ENCODE results near the gene DMWD. TPM values are rescaled to one million over a fixed set of nuclear protein-coding genes. Genes with fewer than 3 reads are reported as not detected.

Gene DMWD
- total RNA-seq, 1 donor from 2014 or later: 44.7 TPM

DNA sequence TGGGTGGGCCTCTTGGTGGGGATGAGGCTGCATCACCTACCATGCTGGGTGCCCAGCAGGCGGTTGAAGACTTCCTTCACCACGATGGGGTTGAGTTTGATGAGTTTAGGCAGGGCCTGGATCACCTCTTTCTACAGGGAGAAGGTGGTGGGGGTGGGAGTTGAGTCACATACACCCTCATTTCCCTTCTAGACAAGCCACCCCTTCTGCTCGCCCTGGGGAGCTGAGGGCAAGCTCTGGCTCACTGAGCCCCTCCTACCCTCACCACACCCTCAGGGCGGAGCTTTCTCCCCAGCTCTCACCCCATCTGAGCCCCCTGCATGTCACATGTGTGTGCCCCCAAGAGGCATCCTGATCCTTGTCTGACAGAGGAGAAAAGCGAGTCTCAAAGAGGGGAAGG is 30.1 kb upstream of the DMWD start:
- no peaks in the 10 kb centered on the region for H3K27me3 Mint-ChIP-seq (ENCODE audit: low read depth)
- intact Hi-C loops (cut with micrococcal nuclease): no loop called here
- no peak overlapping the region for H3K27ac Mint-ChIP-seq

DNA sequence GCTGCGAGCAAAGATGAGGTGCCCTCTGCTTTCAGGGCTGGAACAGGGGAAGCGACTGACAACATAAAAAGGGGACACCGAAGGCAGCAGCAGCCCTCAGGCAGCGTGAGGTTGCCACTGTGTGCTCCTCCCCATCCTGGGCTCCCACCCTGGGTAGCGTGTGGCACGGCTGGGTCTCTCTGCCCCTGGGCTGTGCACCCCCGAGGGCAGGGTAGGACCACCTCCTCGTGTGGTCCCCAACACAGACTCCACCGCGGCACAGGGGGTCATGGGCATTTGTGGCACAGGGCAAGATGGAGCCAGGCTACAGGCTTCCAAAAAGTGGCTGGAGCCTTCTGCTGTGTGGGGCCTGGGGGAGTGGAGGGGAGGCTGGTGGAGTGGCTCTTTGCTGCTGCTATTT is 28.9 kb upstream of the DMWD start:
- no peak overlapping the region for H3K4me3 Mint-ChIP-seq (ENCODE audit: low read depth)
- peaks cover 3% of the 10 kb centered on the region for H3K4me1 Mint-ChIP-seq (ENCODE audit: low read depth)
- no peaks in the 10 kb centered on the region for H3K9me3 Mint-ChIP-seq
- intact Hi-C loops (cut with micrococcal nuclease): no loop called here
- peaks cover 38% of the 10 kb centered on the region for H3K36me3 Mint-ChIP-seq (ENCODE audit: low read depth)
- DNase-seq (ENCODE audit: low spot score): no peak
- H3K27ac Mint-ChIP-seq: no peak overlapping the region
- H3K27me3 Mint-ChIP-seq (ENCODE audit: low read depth): no peaks in the 10 kb centered on the region

More for the DNA sequence above, 30.1 kb upstream of the DMWD start:
- Mint-ChIP-seq H3K4me1 (ENCODE audit: low read depth) (peaks cover 2% of the 10 kb centered on the region), H3K36me3 (ENCODE audit: low read depth) (peaks cover 42% of the 10 kb centered on the region), H3K4me3 (ENCODE audit: low read depth) (no peak overlapping the region), H3K9me3 (no peaks in the 10 kb centered on the region)
- DNase-seq (ENCODE audit: low spot score): no peak

DNA sequence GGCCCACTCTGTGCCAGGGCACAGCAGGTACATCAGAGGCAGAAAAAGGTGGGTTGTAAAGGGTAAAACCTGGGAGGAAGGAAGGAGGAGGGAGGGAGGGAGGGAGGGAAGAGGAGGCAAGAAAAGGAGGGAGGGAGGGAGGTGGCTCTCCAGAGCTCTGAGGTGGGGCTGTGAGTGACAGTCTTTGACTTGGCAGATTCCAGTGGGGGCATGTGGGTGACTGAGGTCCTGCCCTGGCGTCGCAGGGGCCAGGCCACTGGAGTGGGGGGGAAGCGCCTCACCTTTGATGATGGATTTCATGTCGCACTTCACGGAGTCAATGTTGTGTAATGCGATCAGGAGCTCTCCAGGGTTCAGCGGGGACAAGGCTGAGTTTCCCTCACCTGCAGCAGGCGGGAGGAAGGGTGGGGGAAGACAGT is 28.5 kb upstream of the DMWD start:
- intact Hi-C loops (cut with micrococcal nuclease): no loop called here
- H3K4me3 Mint-ChIP-seq (ENCODE audit: low read depth): no peak overlapping the region
- no peaks in the 10 kb centered on the region for H3K9me3 Mint-ChIP-seq
- H3K27me3 Mint-ChIP-seq (ENCODE audit: low read depth): no peaks in the 10 kb centered on the region
- peaks cover 35% of the 10 kb centered on the region for H3K36me3 Mint-ChIP-seq (ENCODE audit: low read depth)
- H3K27ac Mint-ChIP-seq: no peak overlapping the region
- peaks cover 3% of the 10 kb centered on the region for H3K4me1 Mint-ChIP-seq (ENCODE audit: low read depth)
- no peak for DNase-seq (ENCODE audit: low spot score)

DNA sequence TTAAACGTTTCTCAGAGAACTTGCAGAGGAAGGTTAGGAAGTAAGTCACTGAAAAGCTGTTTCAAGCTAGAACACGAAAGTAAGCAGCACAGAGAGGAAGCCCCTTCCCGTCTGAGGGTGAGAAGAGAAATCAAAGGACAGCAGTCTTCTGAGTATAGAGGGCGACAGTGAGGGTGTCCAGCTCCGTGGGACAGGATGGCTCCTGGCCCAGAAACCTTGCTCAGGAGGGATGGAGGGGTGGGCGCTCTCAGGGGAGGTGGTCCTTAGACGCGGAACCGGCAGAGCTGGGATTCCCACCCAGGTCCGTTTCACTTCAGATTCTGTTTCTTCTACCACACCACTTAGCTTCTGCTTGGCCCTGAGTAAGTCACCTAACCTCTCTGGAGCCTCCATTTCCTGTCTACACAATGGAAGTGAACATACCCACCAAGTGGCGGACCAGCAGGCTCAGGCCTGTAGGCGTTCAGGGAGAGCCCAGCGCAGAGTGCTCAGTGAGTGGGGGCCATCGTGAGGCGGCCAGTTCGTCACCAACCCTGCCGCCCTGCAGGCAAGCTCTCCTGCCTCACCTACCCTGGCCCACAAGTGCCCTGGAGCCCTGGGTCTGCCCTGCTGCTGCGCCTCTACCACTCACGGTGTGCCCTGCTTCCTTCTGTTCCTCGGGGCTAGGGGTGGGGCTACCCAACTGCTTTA is 27.9 kb upstream of the DMWD start:
- no peak overlapping the region for H3K27ac Mint-ChIP-seq
- peaks cover 3% of the 10 kb centered on the region for H3K4me1 Mint-ChIP-seq (ENCODE audit: low read depth)
- H3K27me3 Mint-ChIP-seq (ENCODE audit: low read depth): no peaks in the 10 kb centered on the region
- DNase-seq (ENCODE audit: low spot score): no peak
- no peaks in the 10 kb centered on the region for H3K9me3 Mint-ChIP-seq
- H3K36me3 Mint-ChIP-seq (ENCODE audit: low read depth): peaks cover 29% of the 10 kb centered on the region
- intact Hi-C loops (cut with micrococcal nuclease): no loop called here
- no peak overlapping the region for H3K4me3 Mint-ChIP-seq (ENCODE audit: low read depth)

DNA sequence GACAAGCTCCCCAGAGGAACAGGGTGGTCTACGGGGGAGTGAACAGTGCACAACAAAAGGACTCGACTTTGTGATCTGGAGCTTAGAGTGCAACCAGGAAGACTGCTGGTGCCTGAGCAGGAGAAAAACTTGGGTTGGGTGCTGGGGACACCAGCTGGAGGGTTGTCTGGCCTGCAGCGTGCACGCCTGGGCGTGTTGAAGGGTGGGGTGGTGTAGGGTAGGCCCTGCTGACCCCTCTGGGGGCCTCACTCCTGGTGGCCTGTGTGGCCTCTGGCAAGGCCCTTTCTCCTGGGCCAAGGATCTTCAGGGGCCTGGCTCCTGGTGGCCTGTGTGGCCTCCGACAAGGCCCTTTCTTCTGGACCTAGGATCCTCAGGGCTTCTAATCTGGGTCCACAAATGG is 27.1 kb upstream of the DMWD start:
- Mint-ChIP-seq H3K36me3 (ENCODE audit: low read depth) (peaks cover 27% of the 10 kb centered on the region), H3K4me3 (ENCODE audit: low read depth) (no peak overlapping the region), H3K27me3 (ENCODE audit: low read depth) (no peaks in the 10 kb centered on the region), H3K27ac (no peak overlapping the region), H3K4me1 (ENCODE audit: low read depth) (peaks cover 3% of the 10 kb centered on the region), H3K9me3 (no peaks in the 10 kb centered on the region)
- intact Hi-C loops (cut with micrococcal nuclease): loop anchor here (5.0 kb wide), 1 partner anchor 198 kb away; no protein-coding TSS in a partner anchor
- DNase-seq (ENCODE audit: low spot score): no peak

DNA sequence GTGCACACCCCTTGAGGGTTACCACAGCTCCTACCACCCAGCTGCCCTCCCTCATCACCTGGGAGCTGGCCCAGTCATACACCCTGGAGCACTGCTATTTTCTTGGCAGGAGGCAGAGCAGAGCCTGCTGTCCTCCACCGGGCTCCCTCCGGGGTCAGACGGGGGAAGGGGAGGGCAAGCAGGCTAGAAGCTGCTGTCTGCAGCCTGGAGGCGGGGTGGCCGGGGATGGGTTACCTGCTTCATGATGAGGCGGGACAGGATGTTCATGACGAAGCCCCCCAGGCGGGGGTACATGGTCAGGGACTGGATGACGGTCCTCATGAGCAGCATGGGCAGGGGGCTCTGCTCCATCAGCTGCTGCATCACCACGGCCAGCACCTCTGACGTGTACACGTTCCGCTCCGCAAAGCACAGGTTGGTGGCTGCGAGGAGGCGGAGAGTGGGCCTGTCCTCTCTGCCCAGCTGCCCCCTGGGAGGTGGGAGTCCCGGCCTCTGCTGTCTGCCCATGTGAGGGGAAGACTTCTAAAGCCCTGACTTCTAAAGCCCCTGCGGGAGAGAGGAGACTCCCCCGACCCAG is 25.2 kb upstream of the DMWD start:
- Mint-ChIP-seq H3K27ac (no peak overlapping the region), H3K4me1 (ENCODE audit: low read depth) (peaks cover 3% of the 10 kb centered on the region), H3K36me3 (ENCODE audit: low read depth) (peaks cover 24% of the 10 kb centered on the region), H3K27me3 (ENCODE audit: low read depth) (no peaks in the 10 kb centered on the region), H3K9me3 (no peaks in the 10 kb centered on the region), H3K4me3 (ENCODE audit: low read depth) (no peak overlapping the region)
- intact Hi-C loops (cut with micrococcal nuclease): loop anchor here (1.0 to 5.0 kb wide), 2 partner anchors 65 to 199 kb away; no protein-coding TSS in a partner anchor
- no peak for DNase-seq (ENCODE audit: low spot score)

DNA sequence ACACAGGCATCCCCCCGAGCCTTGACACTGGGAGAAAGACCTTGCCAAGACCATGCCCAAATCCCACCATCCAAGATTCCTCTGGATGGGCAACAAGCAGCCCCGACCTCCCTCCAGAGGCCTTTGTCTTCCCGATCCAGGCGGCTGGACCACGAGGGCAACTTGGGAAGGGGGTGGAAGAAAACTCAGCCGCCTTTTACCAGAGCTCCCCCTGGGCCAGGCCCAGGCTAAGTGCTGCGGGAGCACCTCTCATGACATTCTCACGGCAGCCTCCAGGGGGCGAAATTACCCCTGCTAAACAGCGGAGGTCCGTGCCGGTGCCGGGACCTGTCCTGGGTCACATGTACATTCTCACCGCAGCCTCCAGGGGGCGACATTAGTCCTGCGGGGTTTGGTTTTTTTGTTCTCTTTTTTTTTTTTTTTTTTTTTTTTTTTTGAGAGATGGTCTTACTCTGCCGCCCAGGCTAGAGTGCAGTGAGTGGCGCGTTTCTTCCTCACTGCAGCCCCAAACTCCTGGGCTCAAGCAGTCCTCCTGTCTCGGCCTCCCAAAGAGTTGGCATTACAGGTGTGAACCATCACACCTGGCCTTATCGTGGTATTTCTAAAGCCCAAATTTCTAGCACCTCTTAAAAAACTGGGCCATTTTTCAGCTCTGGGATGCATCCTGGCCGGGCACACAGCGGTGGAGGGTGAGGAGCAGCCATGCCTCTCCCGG is 24.5 kb upstream of the DMWD start:
- no peaks in the 10 kb centered on the region for H3K9me3 Mint-ChIP-seq
- peaks cover 22% of the 10 kb centered on the region for H3K36me3 Mint-ChIP-seq (ENCODE audit: low read depth)
- no peak overlapping the region for H3K27ac Mint-ChIP-seq
- peaks cover 3% of the 10 kb centered on the region for H3K4me1 Mint-ChIP-seq (ENCODE audit: low read depth)
- intact Hi-C loops (cut with micrococcal nuclease): loop anchor here (1.0 to 5.0 kb wide), 2 partner anchors 66 to 200 kb away; no protein-coding TSS in a partner anchor
- H3K27me3 Mint-ChIP-seq (ENCODE audit: low read depth): no peaks in the 10 kb centered on the region
- peak; percentile 91 for DNase-seq (ENCODE audit: low spot score)
- no peak overlapping the region for H3K4me3 Mint-ChIP-seq (ENCODE audit: low read depth)

DNA sequence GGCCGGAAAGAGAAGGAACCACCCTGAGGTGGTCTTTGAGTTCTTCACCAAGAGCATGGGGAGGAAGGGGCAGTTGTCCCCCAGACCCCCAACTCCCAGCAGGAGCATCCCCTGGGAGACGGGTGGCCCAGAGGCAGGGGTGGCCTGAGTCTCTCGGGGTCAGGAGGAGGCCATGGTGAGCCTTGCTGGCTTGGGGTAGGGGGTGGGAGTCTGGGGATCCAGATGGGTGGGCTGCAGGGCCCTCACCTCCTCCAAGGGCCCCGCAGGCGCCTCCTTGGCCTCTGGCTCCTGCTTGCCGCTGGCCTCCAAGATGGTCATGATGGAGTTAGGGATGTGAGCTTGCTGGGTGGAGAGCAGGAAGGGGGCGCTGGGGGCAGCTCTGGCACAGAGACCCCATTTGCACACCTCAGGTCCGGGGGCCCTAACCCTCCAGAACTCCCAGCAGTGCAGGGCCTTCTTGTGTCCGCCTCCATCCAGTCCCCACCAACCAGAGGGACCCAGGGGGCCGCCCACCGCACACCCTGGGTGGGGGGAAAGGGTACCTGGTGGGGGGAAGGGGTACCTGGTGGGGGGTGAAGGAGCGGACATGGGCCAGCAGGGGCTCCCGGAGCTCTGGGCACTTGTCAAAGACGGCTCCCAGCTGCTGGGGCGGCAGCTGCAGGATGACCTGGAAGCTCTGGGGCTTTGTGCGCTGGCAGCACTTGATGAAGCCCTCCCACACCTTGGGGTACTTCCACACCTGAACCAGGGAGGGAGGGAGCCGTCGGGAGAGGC is 23.8 kb upstream of the DMWD start:
- Mint-ChIP-seq H3K27me3 (ENCODE audit: low read depth) (no peaks in the 10 kb centered on the region), H3K36me3 (ENCODE audit: low read depth) (peaks cover 20% of the 10 kb centered on the region), H3K27ac (no peak overlapping the region), H3K4me3 (ENCODE audit: low read depth) (no peak overlapping the region), H3K4me1 (ENCODE audit: low read depth) (peaks cover 3% of the 10 kb centered on the region), H3K9me3 (no peaks in the 10 kb centered on the region)
- intact Hi-C loops (cut with micrococcal nuclease): loop anchor here (1.0 to 5.0 kb wide), 2 partner anchors 67 to 201 kb away; no protein-coding TSS in a partner anchor
- no peak for DNase-seq (ENCODE audit: low spot score)

DNA sequence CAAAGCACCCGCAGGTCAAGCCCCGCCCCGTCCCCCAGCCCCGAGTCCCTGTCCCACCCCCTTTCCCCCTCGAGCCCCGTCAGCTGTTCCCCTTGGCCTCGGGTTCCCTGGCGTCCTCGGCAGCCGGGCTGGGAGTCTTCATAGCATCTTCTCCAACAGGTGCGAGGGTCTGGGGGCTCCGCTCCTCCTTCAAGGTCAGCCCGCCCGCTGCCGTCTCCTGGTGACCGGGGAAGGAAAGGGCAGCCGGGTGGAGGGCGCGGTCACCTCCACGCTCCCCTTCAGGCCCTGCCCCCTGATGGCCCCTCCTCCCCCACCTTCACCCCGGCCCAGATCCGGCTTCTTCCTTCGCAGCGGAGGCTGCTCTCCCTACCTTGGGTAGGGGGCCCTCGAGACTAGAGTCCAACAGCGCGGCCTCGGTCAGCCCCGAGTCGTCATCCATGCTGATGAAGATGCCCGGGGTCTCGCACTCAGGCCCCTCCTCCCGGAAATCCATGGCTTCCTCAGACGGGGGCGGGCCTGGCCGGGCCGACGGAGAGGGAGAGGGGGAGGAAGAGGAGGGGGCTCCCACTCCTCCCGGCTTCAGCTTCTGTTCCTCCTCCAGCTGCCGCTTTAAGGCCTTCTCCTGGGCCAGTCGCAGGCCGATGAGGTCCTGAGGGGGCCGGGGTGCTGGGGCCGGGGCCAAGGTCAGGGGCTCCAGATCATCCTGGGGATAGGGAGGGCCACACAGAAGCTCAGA is 23.0 kb upstream of the DMWD start:
- Mint-ChIP-seq H3K27me3 (ENCODE audit: low read depth) (no peaks in the 10 kb centered on the region), H3K36me3 (ENCODE audit: low read depth) (peaks cover 16% of the 10 kb centered on the region), H3K9me3 (no peaks in the 10 kb centered on the region), H3K27ac (no peak overlapping the region), H3K4me3 (ENCODE audit: low read depth) (no peak overlapping the region), H3K4me1 (ENCODE audit: low read depth) (peaks cover 3% of the 10 kb centered on the region)
- DNase-seq (ENCODE audit: low spot score): no peak
- intact Hi-C loops (cut with micrococcal nuclease): loop anchor here (5.0 kb wide), 1 partner anchor 202 kb away; no protein-coding TSS in a partner anchor

DNA sequence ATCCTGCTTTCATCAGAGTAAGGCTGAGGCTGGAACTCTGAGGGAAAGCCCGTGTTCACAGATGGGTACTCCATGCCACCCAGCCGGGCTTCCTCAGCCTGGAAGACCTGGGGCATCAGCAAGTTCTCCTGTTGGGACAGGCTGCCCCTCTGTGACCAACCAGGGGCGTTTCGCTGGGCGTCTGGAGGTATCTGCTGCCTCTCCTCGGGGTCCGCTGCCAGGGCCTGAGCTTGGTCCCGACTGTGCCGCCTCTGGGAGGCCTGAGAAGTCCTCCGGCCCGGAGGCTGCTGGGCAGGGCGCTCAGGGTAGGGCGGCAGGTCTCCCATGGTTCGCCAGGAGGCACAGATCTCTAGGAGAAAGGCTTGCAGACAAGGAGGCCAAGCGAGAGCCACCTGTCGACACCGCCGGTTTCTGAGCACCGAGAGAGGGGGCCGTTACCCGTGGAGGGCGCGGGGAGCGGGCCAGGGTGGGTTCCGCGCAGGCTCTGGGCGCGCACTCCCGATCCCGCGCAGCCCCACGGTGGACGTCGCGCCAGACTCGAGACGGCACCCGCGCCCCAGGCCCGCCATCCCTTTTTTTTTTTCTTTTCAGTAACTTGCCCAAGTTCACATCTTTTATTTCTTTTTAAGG is 22.3 kb upstream of the DMWD start, which contains the start of gene RSPH6A:
TSS of gene RSPH6A (minus strand) at position 458 of the 630 bp plus-strand sequence. CDS start at position 326, 132 bp downstream.
- Mint-ChIP-seq H3K27ac (no peak within 1 kb of the TSS), H3K9me3 (no peaks in the 10 kb centered on the region)

DNA sequence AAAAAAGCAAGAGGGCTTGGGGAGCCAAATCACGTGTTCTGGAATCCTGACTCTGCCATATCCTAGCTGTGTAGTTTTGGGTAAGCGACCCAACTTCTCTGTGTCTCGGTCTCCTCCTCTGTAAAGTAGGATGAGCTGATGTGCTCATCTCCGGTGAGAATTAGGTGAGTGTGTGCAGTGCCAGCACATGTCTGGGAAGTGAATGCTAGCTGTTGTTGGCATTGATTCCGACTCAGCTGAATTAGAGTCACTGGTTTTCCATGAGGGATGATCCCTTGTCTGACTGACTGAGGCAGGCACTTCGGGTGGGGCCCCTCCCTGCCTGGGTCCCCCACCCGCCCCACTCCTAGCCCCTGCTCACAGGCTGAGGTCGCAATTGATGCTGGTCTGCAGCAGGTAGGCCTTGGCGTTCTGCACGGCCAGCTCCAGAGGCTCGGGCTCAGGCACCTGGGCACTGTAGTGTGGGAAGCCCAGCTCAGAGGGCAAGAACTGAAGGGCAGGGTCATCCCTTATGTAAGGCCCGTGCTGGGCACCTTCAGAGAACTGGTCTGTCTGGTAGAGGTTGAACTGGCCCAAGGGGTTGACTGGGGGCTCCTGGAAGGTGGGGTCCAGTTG is 21.6 kb upstream of the DMWD start:
- Mint-ChIP-seq H3K4me1 (ENCODE audit: low read depth) (peaks cover 11% of the 10 kb centered on the region), H3K4me3 (ENCODE audit: low read depth) (no peak overlapping the region), H3K27ac (no peak overlapping the region), H3K27me3 (ENCODE audit: low read depth) (no peaks in the 10 kb centered on the region), H3K9me3 (no peaks in the 10 kb centered on the region), H3K36me3 (ENCODE audit: low read depth) (peaks cover 13% of the 10 kb centered on the region)
- intact Hi-C loops (cut with micrococcal nuclease): no loop called here
- no peak for DNase-seq (ENCODE audit: low spot score)

More for the DNA sequence above, 22.3 kb upstream of the DMWD start, which contains the start of gene RSPH6A:
- no peak for DNase-seq (ENCODE audit: low spot score)
- intact Hi-C loops (cut with micrococcal nuclease): loop anchor here (5.0 kb wide), 1 partner anchor 202 kb away; no protein-coding TSS in a partner anchor
- H3K27me3 Mint-ChIP-seq (ENCODE audit: low read depth): no peaks in the 10 kb centered on the region
- H3K4me1 Mint-ChIP-seq (ENCODE audit: low read depth): peaks cover 7% of the 10 kb centered on the region
- peaks cover 13% of the 10 kb centered on the region for H3K36me3 Mint-ChIP-seq (ENCODE audit: low read depth)
- no peak within 1 kb of the TSS for H3K4me3 Mint-ChIP-seq (ENCODE audit: low read depth)
